Smooth muscle cell (in vitro differentiated cells): ENCODE measurements around the gene COPG2. TPM values are rescaled to one million over a fixed set of nuclear protein-coding genes. Genes with fewer than 3 reads are reported as not detected.
"Not testable (repeated sequence)": the region's sequence is repeated elsewhere in the genome, so short reads cannot be mapped to it uniquely, and the experiment has no call there.

Source experiments
- DNase-seq: peaks from one replicate; lab custom pipeline; 2025; ENCODE audit not compliant: unreplicated experiment; lab: John Stamatoyannopoulos, UW
- H2AFZ ChIP-seq: fragments of 200-600 bp; sonication (generic); 2 replicates; pipeline ENCODE4 v1.6.0; 2016; ENCODE audit warnings: antibody characterized with exemption, low read depth, mild to moderate bottlenecking
- H3F3A ChIP-seq: fragments of 200-600 bp; sonication (generic); 2 replicates; pipeline ENCODE4 v1.6.0; 2017; ENCODE audit warnings: antibody characterized with exemption, low read depth
- H3K27ac ChIP-seq: fragments of 200-600 bp; sonication (generic); 2 replicates; pipeline ENCODE4 v1.5.1; 2016; ENCODE audit warnings: low read depth, mild to moderate bottlenecking
- H3K27me3 ChIP-seq: fragments of 200-600 bp; sonication (generic); 2 replicates; pipeline ENCODE4 v1.6.1; 2016; ENCODE audit warnings: low read depth, mild to moderate bottlenecking
- H3K36me3 ChIP-seq: fragments of 200-600 bp; sonication (generic); 2 replicates; pipeline ENCODE4 v1.5.1; 2016; ENCODE audit warnings: low read depth
- H3K4me1 ChIP-seq: fragments of 200-600 bp; sonication (generic); 2 replicates; pipeline ENCODE4 v1.5.1; 2016; ENCODE audit warnings: low read depth
- H3K4me2 ChIP-seq: fragments of 200-600 bp; sonication (generic); 2 replicates; pipeline ENCODE4 v1.6.0; 2016; ENCODE audit warnings: mild to moderate bottlenecking
- H3K4me3 ChIP-seq: fragments of 200-600 bp; sonication (generic); 2 replicates; pipeline ENCODE4 v1.5.1; 2016; ENCODE audit warnings: mild to moderate bottlenecking
- H3K79me2 ChIP-seq: fragments of 200-600 bp; sonication (generic); 2 replicates; pipeline ENCODE4 v1.6.0; 2016; ENCODE audit warnings: low read depth, mild to moderate bottlenecking
- H3K9ac ChIP-seq: fragments of 200-600 bp; sonication (generic); 2 replicates; pipeline ENCODE4 v1.6.0; 2016; ENCODE audit warnings: low read depth
- H3K9me3 ChIP-seq: fragments of 200-600 bp; sonication (generic); replicated peaks from 2 replicates; pipeline ENCODE4 v1.5.1; 2016; ENCODE audit warnings: low read depth
- H4K20me1 ChIP-seq: fragments of 200-600 bp; sonication (generic); 2 replicates; pipeline ENCODE4 v1.6.0; 2016; ENCODE audit warnings: low read depth
- CTCF ChIP-seq: fragments of 200-600 bp; sonication (generic); IDR thresholded peaks from 2 replicates; pipeline ENCODE4 v1.5.1; 2017; ENCODE audit warnings: borderline replicate concordance, mild to moderate bottlenecking, antibody characterized with exemption; ENCODE audit not compliant: insufficient read depth, poor library complexity, severe bottlenecking
- WGBS: methylation state at CpG from one replicate; pipeline ENCODE4 v1.1.7; 2016; ENCODE audit warnings: low lambda C conversion rate; 5-methylcytosine and 5-hydroxymethylcytosine counted together
- polyA plus RNA-seq: library from polyadenylated mRNA; unstranded; fragments of >200 nt; fragmentation: Nextera tagmentation; extraction: Ambion mirVana; gene quantifications from 2 replicates; pipeline ENCODE4 v1.2.1, GENCODE V29; 2016
- total RNA-seq: library from RNA; depleted of rRNA; stranded (reverse); fragments of >200 nt; gene quantifications from 2 replicates; pipeline ENCODE4 v1.2.3, GENCODE V29; 2014

Gene COPG2
- total and polyA plus RNA-seq, 2 experiments from 2014 or later = 5.6 to 39.8 TPM

GRCh38 chr7:130611218-130611617 lies 57.3 kb downstream of the COPG2 start:
- no peak overlapping the region for H3K27ac ChIP-seq
- no peaks in the 10 kb centered on the region for H3K9me3 ChIP-seq
- H3K4me2 ChIP-seq = no peak overlapping the region
- no peak overlapping the region for H3K9ac ChIP-seq
- DNase-seq = no peak
- no peaks in the 10 kb centered on the region for H4K20me1 ChIP-seq
- H3K27me3 ChIP-seq = no peaks in the 10 kb centered on the region
- no peak overlapping the region for H3K4me3 ChIP-seq
- WGBS = 75% methylated on average over 4 of the region's 4 CpGs
- no peaks in the 10 kb centered on the region for H3F3A ChIP-seq
- no peaks in the 10 kb centered on the region for H3K4me1 ChIP-seq
- no peaks in the 10 kb centered on the region for H3K79me2 ChIP-seq
- no peak overlapping the region for H2AFZ ChIP-seq
- TF ChIP-seq CTCF = no peak
- peaks cover 23% of the 10 kb centered on the region for H3K36me3 ChIP-seq

- peaks cover 20% of the 10 kb centered on the region for H3K36me3 ChIP-seq
- not testable (repeated sequence) for H3K4me2 ChIP-seq, DNase-seq, H4K20me1 ChIP-seq, H2AFZ ChIP-seq, H3K79me2 ChIP-seq, H3K9me3 ChIP-seq, H3K9ac ChIP-seq, H3K27ac ChIP-seq, H3F3A ChIP-seq, H3K4me3 ChIP-seq, H3K4me1 ChIP-seq, H3K27me3 ChIP-seq
- WGBS = 100% methylated on average over 2 of the region's 2 CpGs
Measured at GRCh38 chr7:130607066-130607465, 61.5 kb downstream of the COPG2 start.

- no peak overlapping the region for H3K27ac ChIP-seq
- no peaks in the 10 kb centered on the region for H3K4me1 ChIP-seq
- 93% methylated on average over 1 of the region's 1 CpG for WGBS
- H3K9me3 ChIP-seq = no peaks in the 10 kb centered on the region
- no peak overlapping the region for H3K4me3 ChIP-seq
- TF ChIP-seq CTCF = no peak
- no peaks in the 10 kb centered on the region for H4K20me1 ChIP-seq
- no peak for DNase-seq
- no peak overlapping the region for H3K9ac ChIP-seq
- no peaks in the 10 kb centered on the region for H3K79me2 ChIP-seq
- H3K36me3 ChIP-seq = peaks cover 20% of the 10 kb centered on the region
- H3F3A ChIP-seq = no peaks in the 10 kb centered on the region
- H3K27me3 ChIP-seq = no peaks in the 10 kb centered on the region
- H2AFZ ChIP-seq = no peak overlapping the region
- H3K4me2 ChIP-seq = no peak overlapping the region
Measured at GRCh38 chr7:130606161-130606560, 62.4 kb downstream of the COPG2 start.

- Histone ChIP-seq H3K4me1 (no peaks in the 10 kb centered on the region), H3K27ac (no peak overlapping the region), H3K9me3 (no peaks in the 10 kb centered on the region), H2AFZ (no peak overlapping the region), H3K27me3 (no peaks in the 10 kb centered on the region), H4K20me1 (no peaks in the 10 kb centered on the region), H3K9ac (no peak overlapping the region), H3K4me2 (no peak overlapping the region), H3K4me3 (no peak overlapping the region), H3K36me3 (no peaks in the 10 kb centered on the region), H3K79me2 (no peaks in the 10 kb centered on the region), H3F3A (no peaks in the 10 kb centered on the region)
- no peak for DNase-seq
- WGBS = 87% methylated on average over 3 of the region's 3 CpGs
- TF ChIP-seq CTCF = no peak
Measured at GRCh38 chr7:130598056-130598455, 70.5 kb downstream of the COPG2 start.
